Testis (tissue), 3 donors: ENCODE results near the gene RNF180. TPM values are rescaled to one million over a fixed set of nuclear protein-coding genes. Genes with fewer than 3 reads are reported as not detected.

Source experiments
- DNase-seq: peaks from one replicate; pipeline ENCODE4 v3.0.0-alpha.2; 2019
- H3K27ac ChIP-seq, 2 donors: fragments of 200-600 bp; sonication (generic); one replicate each; pipeline ENCODE4 v1.5.1; 2019
- H3K27me3 ChIP-seq: fragments of 200-600 bp; sonication (generic); one replicate; pipeline ENCODE4 v1.5.1; 2019
- H3K36me3 ChIP-seq: fragments of 200-600 bp; sonication (generic); one replicate; pipeline ENCODE4 v1.5.1; 2017; ENCODE audit warnings: low read depth; ENCODE audit errors: missing control alignments
- H3K4me1 ChIP-seq: fragments of 200-600 bp; sonication (generic); one replicate; pipeline ENCODE4 v1.5.1; 2019
- H3K4me3 ChIP-seq, 2 donors: fragments of 200-600 bp; sonication (generic); one replicate each; pipeline ENCODE4 v1.5.1; 2017 to 2019
- H3K9me3 ChIP-seq: fragments of 200-600 bp; sonication (generic); one replicate; pipeline ENCODE4 v1.5.1; 2017
- POLR2A ChIP-seq: fragments of 450-650 bp; IDR thresholded peaks from one replicate; pipeline ENCODE4 v1.6.1; 2017; ENCODE audit warnings: antibody characterized with exemption, mild to moderate bottlenecking, moderate library complexity
- WGBS, 2 donors: methylation state at CpG; one replicate each; pipeline ENCODE4 v1.1.5; 2018; 5-methylcytosine and 5-hydroxymethylcytosine counted together
- intact Hi-C: fragments of 100-400 bp; cut with DNase I; formaldehyde crosslinking; loops from one replicate; pipeline ENCODE4 v1.15.1; 2023; ENCODE audit warnings: low total_unique reads
- polyA plus RNA-seq: library from polyadenylated mRNA; stranded (reverse); fragments of 350-450 nt; fragmentation: Illumina TruSeq; extraction: RNeasy Lipid Tissue Mini Kit (QIAGEN cat#74804); gene quantifications from one replicate; pipeline ENCODE4 v1.2.3, GENCODE V29; 2014; ENCODE audit warnings: low read depth, low replicate concordance; ENCODE audit not compliant: insufficient read depth
- total RNA-seq, 2 donors: library from RNA; depleted of rRNA; stranded (reverse); fragments of >200 nt; gene quantifications; one replicate each; pipeline ENCODE4 v1.2.3, GENCODE V29; 2016
- TF ChIP-seq, protein P1 (sequence below), 3 experiments: fragments of 450-650 bp in 2 of 3; fragments of 200-600 bp in 1 of 3; sonication (generic) in 1 of 3; IDR thresholded peaks; one replicate each; pipeline ENCODE4 v1.5.1; 2016 to 2019; ENCODE audit warnings: antibody characterized with exemption in 3 of 3, mild to moderate bottlenecking in 2 of 3, moderate library complexity in 1 of 3

The RNF180 gene
- total and polyA plus RNA-seq, 3 donors from 2014 or later, result 4.5 to 25.6 (median 23.1) TPM

GRCh38 chr5:64333886-64334285 is 168.2 kb downstream of the RNF180 start:
- no peaks in the 10 kb centered on the region for H3K9me3 ChIP-seq
- DNase-seq, result no peak
- TF ChIP-seq POLR2A, result no peak
- TF ChIP-seq, protein P1, sequence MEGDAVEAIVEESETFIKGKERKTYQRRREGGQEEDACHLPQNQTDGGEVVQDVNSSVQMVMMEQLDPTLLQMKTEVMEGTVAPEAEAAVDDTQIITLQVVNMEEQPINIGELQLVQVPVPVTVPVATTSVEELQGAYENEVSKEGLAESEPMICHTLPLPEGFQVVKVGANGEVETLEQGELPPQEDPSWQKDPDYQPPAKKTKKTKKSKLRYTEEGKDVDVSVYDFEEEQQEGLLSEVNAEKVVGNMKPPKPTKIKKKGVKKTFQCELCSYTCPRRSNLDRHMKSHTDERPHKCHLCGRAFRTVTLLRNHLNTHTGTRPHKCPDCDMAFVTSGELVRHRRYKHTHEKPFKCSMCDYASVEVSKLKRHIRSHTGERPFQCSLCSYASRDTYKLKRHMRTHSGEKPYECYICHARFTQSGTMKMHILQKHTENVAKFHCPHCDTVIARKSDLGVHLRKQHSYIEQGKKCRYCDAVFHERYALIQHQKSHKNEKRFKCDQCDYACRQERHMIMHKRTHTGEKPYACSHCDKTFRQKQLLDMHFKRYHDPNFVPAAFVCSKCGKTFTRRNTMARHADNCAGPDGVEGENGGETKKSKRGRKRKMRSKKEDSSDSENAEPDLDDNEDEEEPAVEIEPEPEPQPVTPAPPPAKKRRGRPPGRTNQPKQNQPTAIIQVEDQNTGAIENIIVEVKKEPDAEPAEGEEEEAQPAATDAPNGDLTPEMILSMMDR (IDR thresholded peaks at IDR 0.05), result no peak
- H3K27ac ChIP-seq, result no peak overlapping the region
- 55 to 78% methylated on average over 2 of the region's 2 CpGs for WGBS, 2 donors
- intact Hi-C loops, result no loop called here
- H3K4me1 ChIP-seq, result no peaks in the 10 kb centered on the region
- no peak overlapping the region for H3K4me3 ChIP-seq
- no peaks in the 10 kb centered on the region for H3K36me3 ChIP-seq
- H3K27me3 ChIP-seq, result no peaks in the 10 kb centered on the region

DNA sequence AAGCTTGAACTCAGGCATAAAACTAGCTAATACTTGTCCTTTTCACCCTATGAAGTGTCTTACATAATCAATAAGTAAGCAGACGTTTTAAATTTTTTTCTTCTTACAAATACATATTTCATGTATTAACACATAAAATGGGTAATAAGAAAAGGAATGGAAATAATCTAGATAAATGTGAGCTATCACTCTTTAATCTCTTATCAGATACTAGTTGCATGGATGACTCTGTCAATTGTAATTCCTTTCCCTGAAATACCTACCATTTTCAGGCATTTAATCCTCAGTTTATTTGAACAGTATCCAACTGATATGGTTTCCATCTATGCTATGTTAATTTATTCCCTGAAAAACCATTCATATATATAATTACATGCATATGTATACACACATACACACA is 174.1 kb downstream of the RNF180 start:
- intact Hi-C loops, result no loop called here
- no peaks in the 10 kb centered on the region for H3K9me3 ChIP-seq
- no peak overlapping the region for H3K27ac ChIP-seq
- no peak for DNase-seq
- TF ChIP-seq, protein P1 (IDR thresholded peaks at IDR 0.05), result no peak
- TF ChIP-seq POLR2A, result no peak
- no peak overlapping the region for H3K4me3 ChIP-seq
- no peaks in the 10 kb centered on the region for H3K4me1 ChIP-seq
- H3K36me3 ChIP-seq, result no peaks in the 10 kb centered on the region
- 79 to 86% methylated on average over 1 of the region's 1 CpG for WGBS, 2 donors
- no peaks in the 10 kb centered on the region for H3K27me3 ChIP-seq

DNA sequence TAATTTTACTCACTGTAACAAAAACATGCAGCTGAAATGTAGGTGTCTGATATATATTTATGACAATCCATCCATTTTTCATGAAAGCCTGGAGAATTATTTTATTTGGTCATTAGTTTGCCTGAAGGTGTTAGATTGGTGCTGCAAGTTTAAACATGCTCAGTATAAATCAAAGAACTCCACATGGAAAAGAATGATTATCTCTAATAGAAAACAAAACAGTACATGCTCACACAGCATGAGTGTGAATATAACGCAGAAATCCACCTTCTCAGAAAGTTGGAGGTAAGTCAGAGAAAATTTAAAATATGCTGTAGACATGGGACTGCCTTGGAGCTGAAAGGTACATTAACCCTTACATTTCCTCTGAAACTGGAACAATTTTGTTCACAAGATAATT is 174.7 kb downstream of the RNF180 start:
- no peak for TF ChIP-seq POLR2A
- TF ChIP-seq, protein P1 (IDR thresholded peaks at IDR 0.05), result no peak
- no peaks in the 10 kb centered on the region for H3K36me3 ChIP-seq
- H3K27me3 ChIP-seq, result no peaks in the 10 kb centered on the region
- intact Hi-C loops, result no loop called here
- no peak overlapping the region for H3K4me3 ChIP-seq
- no peaks in the 10 kb centered on the region for H3K4me1 ChIP-seq
- no peak overlapping the region for H3K27ac ChIP-seq
- no peak for DNase-seq
- H3K9me3 ChIP-seq, result no peaks in the 10 kb centered on the region
- WGBS, 2 donors, result 66 to 68% methylated on average over 1 of the region's 1 CpG

GRCh38 chr5:64341340-64341739 is 175.7 kb downstream of the RNF180 start:
- no peak overlapping the region for H3K4me3 ChIP-seq
- H3K36me3 ChIP-seq, result no peaks in the 10 kb centered on the region
- no peaks in the 10 kb centered on the region for H3K27me3 ChIP-seq
- WGBS, 2 donors, result 79 to 95% methylated on average over 1 of the region's 1 CpG
- no peak for TF ChIP-seq POLR2A
- TF ChIP-seq, protein P1 (IDR thresholded peaks at IDR 0.05), result no peak
- no peaks in the 10 kb centered on the region for H3K9me3 ChIP-seq
- no peak for DNase-seq
- no peaks in the 10 kb centered on the region for H3K4me1 ChIP-seq
- intact Hi-C loops, result no loop called here
- no peak overlapping the region for H3K27ac ChIP-seq

GRCh38 chr5:64344501-64344900 is 178.9 kb downstream of the RNF180 start:
- no peaks in the 10 kb centered on the region for H3K36me3 ChIP-seq
- H3K27me3 ChIP-seq, result no peaks in the 10 kb centered on the region
- intact Hi-C loops, result no loop called here
- no peak overlapping the region for H3K4me3 ChIP-seq
- H3K9me3 ChIP-seq, result no peaks in the 10 kb centered on the region
- DNase-seq, result no peak
- H3K4me1 ChIP-seq, result no peaks in the 10 kb centered on the region
- no peak overlapping the region for H3K27ac ChIP-seq
- 82 to 92% methylated on average over 1 of the region's 1 CpG for WGBS, 2 donors
- no peak for TF ChIP-seq POLR2A
